GM19397 (cell line): ENCODE measurements around the gene ZNF638.

Experiments used
- ATAC-seq: cut with Tn5 transposase; IDR thresholded peaks from one replicate; pipeline ENCODE4 v1.9.1; 2021; ENCODE audit warnings: mild to moderate bottlenecking, moderate library complexity; ENCODE audit not compliant: unreplicated experiment

Gene ZNF638

DNA sequence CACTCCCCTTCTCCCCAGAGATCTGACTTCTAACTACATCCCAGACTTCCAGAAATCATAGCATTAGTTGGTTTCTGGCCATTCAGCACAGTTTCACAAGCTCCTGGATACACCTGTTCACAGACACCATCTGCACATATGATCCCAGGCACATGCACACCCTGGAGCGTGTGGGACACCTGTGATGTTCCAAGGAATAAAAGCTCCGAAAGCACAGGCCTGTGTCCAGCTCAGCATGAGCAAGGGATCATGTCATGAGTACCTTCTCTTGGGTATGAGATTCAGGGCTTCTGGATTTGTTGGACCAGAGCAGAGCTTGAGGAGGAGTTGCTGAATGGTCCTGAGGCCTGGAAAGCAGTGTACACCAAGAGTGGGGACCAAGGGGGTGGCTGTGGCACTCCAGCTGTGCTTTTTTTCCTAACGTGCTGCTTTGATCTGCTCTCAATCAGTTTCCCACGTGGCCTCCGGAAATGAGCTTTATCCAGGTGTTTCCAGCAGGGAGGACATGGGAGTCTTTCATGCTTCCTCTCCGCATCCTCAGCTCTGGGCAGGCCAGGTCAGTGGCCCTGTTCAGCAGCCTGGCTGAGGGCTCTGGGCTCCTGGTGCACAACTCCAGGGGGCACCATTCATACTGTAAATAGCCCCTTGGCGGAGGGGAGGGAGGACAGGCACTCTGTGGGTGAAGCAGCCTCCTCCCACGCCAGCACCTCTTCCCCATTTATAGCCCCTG, 123.6 kb downstream of the ZNF638 start:
- ATAC-seq = no peak

DNA sequence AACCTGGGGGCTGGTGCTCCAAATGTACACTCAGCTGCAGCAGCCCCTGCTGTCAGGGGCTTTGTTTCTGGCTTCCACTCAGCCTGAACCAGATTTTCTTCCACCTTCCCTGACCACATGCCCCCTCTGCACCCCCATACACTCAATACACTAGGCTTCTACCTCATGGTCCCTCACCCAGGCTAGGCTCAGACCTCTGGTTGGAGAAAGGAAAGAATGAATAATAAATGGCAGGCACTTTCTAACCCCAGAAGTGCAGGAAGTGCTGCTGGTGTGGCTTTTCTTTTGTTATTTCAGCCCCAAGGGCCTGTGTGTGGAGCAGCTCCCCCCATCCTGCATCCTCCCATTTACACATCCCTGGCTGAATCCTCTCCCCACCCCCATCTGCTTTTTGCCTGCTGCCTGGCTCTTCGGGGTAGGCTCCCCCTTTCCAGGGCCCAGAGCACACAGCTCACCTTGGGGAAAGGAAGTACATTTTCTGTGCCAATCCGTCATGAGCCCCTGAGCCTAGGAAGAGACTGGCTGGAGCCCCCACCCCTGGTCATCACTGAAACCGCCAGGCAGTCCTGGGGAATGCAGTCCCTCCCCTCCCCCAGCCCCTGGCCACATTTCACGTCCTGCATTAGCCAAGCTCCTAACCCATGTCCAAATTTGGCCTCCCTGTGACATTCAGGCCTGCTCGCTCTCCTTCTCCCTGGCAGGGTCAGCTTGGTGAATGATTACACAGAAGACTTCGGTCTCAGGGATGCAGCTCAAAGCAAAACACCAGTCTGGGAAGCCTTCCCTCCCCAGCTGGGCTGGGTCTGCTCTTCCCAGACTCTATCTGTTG, 124.4 kb downstream of the ZNF638 start:
- no peak for ATAC-seq

DNA sequence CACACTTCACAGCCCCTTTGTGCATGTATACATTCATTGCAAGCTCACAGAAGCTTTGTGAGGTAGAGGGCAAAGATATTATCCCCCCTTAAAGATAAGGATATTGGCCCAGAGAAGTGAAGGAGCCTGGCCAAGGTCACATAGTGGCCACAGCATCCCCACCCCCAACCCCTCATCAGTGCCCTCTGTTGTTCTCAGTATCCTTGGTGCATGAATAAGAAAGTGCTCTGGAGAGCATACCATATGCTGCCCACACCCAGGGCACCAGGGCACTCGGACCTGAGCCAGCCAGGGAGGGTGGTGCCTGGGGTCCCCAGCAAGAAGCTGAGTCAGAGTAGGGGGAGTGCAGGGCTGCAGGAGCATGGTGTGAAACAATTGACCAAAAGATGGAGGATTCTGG, 125.0 kb downstream of the ZNF638 start:
- ATAC-seq = no peak

DNA sequence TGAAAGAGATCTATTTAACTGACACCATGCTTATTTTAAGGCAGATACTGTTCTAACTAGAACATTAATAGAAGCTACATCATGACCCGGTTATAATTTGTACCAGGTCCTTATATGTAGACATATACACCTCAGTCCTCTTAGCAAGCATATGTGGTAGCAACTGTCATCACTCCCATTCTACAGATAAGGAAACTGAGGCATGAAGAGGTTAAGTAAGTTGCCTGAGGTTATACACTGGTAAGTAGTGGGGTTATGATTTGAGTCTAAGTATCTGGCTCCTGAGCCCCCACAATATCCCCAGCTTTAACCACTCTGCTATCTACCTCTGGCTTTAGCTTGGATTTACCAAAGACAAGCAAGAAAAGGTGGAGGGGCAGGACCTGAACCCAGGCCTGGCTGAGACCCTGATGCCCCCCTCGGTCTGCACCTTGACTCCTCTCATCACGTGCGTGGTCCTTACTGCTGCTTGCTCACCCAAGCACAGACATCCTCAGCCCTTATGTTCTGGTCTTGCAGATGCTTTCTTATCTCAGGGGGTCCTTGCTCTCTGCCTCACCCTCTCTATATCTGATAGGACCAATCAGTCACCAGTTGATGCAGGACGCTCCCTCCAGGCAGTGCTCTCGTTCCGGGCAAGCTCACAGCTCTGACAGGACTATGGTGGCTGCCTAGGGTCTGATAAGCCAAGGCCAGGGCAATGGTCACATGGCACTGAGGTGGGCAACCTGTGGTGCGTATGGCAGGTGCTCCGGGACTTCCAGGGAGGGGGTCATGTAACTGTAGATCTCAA, 125.7 kb downstream of the ZNF638 start:
- ATAC-seq = no peak

DNA sequence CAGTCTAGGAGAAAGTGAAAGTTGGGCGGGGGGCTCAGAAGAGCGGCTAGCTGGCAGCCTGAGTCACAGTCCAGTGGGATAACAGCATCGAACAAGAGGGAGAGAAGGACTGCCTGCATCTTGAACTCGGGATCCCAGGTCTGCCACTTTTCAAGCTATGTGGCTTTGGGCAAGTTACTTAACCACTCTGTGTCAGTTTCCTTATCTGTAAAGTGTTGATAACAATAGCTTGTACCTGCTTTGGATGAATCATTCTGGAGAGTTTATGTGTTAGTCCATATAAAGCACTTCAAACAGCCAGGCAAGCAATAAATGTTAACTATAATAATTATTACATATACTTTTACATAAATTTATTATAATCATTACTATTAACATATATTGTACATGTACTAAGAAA, 126.3 kb downstream of the ZNF638 start:
- no peak for ATAC-seq

DNA sequence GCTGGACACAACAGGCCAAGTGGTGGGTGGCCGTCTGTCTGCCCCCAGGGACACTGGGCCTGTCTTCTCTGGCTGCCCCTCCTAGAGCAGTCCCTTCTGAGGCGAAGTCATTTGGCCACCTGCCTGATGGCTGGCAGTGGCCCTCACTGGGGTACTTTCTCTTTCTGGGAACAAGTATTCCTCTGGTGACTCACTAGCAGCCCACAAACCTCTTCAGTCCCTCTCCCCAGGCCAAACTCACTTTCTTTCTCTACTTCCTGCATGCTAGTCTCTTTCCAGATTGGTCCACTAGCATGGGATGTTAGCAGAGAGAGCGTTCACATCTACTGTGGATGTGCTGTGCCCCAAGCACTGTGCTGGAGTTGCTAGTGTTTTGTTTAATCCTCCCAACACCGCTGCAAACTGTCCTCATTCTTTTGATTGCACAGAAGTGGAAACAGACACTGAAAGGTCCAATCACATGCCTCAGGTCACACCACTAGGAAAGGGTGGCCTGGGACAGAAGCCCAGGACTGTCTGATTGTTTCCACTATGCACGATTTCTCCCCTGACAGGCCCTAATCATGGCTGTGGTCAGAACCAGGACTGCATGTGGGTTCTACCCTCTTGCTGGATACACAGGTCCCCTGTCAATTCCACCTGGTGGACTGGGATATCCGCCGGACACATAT, 127.0 kb downstream of the ZNF638 start:
- ATAC-seq = no peak

DNA sequence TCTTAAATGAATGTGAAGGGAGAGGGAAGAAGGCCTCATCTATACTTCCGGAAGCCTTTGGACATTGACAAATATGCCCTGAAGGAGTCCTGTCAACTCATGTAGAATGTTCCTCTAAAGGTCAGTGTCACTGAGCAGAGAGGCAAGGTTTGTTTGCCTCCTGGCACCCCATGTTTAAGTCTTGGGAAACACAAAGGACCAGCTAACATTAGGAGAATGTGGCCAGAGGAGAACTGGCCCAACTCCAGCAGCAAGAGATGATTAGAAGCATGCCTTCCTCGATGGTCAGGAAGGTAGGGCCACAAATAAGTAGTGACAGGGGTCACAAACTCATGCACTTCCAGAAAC, 127.5 kb downstream of the ZNF638 start:
- ATAC-seq = no peak

DNA sequence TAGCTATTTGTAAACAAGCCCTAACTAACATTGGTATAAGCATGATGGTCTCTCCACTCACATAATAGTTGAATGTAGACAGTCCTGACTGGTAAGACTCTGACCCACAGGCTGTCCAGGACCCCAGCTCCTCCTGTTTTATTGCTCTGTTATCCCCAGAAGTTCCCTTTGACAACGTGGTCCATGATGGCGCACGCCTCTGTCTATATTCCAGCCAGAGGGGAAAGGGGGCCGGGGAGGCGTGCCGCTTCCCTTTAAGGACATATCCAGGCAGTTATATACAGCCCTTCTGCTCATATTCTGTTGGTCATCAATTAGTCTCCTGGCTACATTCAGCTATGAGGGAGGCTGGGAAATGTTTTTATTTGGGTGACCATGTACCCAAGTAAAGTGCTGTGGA, 128.5 kb downstream of the ZNF638 start:
- ATAC-seq = no peak

DNA sequence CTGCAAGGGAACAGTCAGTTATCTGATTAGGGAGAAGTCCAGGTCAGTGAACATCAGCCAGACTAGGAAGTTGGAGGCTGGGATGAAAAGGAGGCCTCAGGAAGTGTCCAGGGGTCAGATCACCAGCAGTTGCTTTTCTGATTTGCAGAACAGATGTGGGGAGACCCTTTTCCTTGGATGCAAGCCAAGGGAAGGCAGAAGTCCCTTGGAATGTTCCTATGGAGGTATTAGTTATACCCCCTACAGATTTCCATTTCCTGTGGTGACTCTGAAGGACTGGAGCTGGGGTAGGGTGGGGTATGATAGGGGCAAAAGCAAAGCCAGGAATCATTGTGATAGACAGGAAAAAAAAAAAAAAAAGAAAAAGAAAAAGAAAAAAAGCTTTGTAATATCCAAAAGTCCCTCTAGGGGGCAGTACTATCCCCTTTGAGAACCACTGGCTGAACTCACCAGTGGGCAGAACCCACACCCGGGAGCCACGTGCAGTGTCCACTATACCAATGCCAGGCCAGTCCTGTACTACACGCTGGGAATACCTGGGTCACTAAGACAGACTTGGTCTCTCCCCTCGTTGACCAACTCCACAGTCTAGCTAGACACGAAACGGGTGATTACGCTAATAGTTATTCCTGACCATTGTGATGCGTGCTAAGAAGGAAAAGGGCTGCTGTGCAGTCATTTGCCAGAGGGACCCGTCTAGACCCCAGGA, 129.2 kb downstream of the ZNF638 start:
- ATAC-seq = no peak

DNA sequence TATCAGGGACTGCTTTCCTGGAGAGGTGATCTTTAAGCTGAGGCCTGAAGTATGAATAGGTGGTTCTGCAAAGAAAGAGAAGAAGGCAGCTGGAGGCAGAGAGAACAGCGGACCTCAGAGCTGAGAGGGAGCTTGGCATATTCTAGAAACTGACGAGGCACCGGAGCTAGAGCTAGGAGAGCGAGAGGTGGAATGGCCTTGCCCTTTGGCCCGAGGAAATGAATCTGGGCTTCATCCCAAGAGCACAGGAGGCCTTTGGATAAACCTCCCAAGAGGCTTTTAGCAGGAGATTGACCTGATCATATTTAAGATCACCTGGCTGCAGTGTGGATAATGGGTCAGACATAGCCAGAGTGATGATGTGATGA, 129.7 kb downstream of the ZNF638 start:
- no peak for ATAC-seq

DNA sequence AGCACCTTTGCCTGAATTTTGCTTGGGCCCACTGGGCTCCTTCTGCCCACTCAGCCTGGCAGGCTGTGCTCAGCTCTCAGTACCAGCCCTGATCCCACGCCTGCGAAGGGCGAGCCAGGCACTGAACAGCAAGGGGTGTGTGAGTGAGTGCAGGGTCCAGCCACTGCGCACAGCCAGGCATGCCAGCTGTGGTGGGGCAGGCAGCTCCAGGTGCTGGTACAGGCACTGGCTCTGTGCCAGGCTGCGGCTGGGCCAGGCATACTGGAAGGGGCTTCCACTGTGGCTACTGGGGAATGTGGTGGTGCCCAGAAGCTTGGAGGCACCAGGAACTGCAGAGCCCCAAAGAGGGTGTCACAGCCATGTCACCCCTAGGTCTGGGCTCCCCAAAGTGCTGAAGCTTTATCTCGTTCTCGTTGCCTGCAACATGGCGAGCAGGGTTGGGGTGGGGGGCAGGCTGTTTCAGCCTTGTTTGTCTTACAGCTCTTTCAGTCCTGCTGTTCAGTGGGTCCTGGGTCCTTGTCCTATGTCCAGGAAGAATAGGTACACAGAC, 130.5 kb downstream of the ZNF638 start:
- no peak for ATAC-seq

DNA sequence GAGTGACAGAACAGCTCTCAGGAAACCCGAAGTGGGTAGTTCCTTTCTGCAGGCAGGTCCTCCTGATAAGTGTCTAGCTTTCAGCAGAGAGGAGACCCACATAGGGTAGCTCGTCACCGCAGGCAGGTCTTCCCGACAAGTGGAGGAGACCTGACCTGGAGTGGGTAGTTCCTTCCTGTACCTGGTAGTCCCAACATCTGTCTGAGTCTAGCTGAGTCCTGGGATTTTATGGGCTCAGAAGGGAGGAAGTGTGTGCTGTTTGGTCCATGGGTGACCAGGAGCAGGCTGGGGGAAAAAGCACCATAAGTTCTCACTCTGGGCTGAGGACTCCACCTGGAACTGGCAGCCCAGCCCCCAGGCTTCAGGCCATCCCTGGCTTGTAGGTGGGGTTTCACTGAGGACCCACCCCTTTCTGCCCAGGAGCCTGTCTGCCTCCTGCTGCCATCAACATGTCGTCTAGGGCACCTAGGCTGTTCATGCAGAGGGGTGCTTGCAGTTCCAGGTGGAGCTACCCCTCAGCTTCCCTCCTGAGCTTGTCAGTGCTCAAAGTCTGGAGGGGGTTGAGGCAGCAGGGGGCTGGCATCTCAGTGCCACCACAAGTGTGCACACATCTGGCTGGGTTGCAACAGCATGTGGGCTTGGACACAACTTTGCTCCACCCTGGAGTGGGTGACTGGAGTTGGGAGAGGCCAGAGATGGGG, 131.2 kb downstream of the ZNF638 start:
- no peak for ATAC-seq

DNA sequence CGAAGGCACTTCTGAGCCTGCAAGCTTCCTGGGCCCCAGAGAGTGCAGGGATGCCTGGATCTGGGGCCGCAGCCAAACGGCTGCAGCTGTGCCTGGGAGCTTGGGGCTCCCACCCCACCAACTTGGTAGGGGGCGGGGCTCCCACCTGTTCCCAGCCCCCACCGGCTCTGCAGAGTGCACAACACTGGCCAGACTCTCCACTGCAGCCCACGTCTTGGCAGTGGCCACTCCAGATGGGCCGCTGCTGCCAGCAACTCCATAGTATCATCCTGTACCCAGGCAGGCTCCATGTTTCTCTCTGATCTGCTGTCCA, 131.7 kb downstream of the ZNF638 start:
- no peak for ATAC-seq

DNA sequence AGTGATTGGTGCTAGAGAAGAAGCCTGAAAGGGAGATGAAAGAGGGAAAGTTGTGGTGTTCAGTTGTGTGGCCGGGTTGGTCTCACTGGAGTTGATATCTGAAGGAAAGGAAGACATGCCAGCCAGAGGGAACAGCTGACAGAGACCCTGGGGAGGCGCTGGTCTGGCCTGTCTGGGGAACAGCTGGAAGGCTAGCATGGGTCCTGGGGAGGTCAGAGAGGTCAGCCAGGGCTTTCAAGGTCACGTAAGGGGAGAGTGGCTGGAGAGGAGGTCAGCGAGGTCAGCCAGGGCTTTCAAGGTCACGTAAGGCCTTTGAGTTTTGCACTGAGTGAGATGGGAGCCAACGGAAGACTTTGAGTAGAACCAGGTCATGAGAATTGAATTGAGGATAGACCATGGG, 132.8 kb downstream of the ZNF638 start:
- ATAC-seq = no peak

DNA sequence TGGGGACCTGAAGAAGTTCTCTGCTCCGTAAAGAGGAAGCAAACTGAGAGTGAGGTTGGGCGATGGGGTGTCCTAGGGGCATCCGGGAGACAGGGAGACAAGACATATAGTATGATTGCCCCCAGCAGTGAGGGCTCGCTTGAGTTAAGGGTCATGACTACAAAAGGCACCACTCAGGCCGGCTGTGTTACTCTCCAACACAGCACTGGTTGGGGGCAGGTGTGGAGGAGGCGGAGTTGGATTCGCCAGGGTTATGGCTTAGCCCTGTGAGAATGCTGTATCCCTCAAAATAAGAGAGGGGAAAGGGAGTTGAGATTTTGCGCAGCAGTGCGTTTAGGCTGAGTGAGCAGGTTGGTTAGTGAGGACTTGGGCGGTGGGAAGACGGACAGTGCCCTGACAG, 133.8 kb downstream of the ZNF638 start:
- no peak for ATAC-seq

DNA sequence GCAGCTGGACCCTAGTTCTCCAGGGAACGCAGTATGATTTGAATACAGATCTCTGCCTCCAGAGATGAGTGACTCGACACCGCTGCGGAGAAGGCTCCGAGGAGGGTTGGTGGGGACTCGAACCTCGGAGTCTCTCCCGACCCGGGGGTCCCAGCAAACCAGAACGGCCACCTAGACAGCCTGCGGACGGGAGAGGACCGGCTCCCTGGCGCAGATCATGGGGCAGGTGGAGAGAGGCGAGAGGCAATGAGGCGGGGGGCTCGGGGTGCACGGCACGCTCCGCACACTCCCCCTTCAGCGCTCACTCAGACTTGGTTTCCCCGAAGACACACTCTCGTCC, 134.3 kb downstream of the ZNF638 start:
- ATAC-seq = no peak

DNA sequence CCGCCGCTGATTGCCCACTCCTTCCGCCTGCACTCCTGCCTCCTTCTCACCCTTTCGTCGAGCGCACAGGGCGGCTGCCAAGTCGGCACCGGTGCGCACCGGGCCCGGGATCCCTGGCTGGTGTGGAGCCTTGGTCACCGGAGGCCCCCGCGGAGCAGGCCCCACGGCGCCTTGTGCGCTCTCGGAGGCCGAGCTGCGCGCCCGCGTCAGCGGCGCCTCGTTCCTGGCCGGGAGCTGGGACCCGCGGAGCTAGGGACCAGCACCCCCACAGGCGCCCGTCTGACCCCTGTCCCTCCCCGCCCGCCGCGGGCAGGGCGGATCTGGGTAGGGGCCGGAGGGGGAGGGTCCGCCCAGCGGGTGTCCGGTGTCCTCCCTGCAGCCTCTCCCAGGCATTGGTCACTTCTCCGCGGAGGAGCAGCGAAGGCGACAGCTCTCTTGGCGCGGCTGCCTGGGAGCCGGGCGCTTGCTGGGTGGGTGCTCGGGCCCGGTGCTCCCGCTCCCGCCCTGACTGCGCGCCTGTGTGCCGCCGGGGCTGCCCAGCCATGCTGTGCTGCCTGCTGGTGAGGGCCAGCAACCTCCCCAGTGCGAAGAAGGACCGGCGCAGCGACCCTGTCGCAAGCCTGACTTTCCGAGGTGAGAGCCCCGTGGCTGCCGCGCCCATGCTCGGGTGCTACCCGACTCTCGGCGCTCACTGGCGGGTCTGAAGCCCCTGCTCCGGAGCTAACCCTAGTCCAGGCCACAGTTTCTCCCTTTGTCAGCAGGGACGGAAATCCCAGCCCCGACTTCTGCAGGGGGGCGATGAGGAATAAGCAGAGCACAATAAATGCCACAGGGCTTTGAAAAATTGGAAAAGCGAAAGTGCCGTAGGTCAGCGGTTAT, 135.0 kb downstream of the ZNF638 start:
- ATAC-seq = no peak

DNA sequence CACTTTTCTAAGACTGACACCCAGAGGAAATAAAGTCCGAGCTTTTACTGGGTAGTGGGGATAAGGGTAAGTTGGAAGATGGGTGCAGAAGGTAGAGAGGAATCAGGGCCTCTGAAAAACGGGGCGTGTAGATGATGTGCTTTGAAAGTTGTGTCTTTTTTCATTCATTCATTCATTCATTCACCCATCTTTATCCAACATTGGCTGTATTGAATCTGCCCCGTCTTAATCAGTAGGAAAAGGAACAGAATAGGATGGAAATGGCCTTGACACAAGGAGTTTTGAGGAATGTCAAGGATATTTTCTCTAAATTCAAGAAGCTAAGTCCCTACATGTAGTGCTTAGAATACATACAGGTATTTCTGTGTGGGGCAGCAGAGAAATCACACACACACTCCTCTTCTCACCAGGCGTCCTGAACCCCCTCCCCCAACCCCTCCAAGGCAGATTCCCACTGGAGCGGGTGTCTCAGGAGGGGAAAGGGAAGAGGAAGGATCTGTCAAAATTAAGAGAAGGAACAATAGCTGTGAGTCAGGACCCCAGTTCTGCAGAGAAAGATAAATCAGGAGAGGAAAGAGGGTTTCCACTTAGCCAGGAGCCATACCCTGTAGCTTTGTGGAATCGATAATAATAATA, 135.7 kb downstream of the ZNF638 start:
- ATAC-seq = no peak
